SK-N-SH treated with all-trans-retinoic acid at 6 μM for 48 hours (cell line): Measurements from ENCODE around the gene TPM1.

Experiments
- ATAC-seq: fragments of 200-7000 bp; cut with Tn5 transposase; 3 replicates; pipeline ENCODE4 v1.9.1; 2020; ENCODE audit warnings: mild to moderate bottlenecking, moderate library complexity
- ARNTL ChIP-seq: fragments of 450-650 bp; formaldehyde crosslinking; IDR thresholded peaks from 2 replicates; pipeline ENCODE4 v1.5.0; 2020; ENCODE audit warnings: low read depth, mild to moderate bottlenecking, moderate library complexity, borderline replicate concordance
- BACH2 ChIP-seq: fragments of 250-450 bp; sonication (Bioruptor Pico); IDR thresholded peaks from 2 replicates; pipeline ENCODE4 v1.9.0; 2021; ENCODE audit warnings: mild to moderate bottlenecking, borderline replicate concordance
- CREB5 ChIP-seq: fragments of 250-450 bp; sonication (Bioruptor Pico); IDR thresholded peaks from 2 replicates; pipeline ENCODE4 v1.5.1; 2020; ENCODE audit warnings: low read depth, mild to moderate bottlenecking, moderate library complexity
- CSDC2 ChIP-seq: fragments of 250-450 bp; sonication (Bioruptor Pico); IDR thresholded peaks from 2 replicates; pipeline ENCODE4 v1.5.0; 2020; ENCODE audit warnings: mild to moderate bottlenecking, moderate library complexity
- CSRNP3 ChIP-seq: fragments of 250-450 bp; sonication (Bioruptor Pico); IDR thresholded peaks from 2 replicates; pipeline ENCODE4 v1.5.1; 2021; ENCODE audit warnings: mild to moderate bottlenecking, moderate library complexity
- ESRRG ChIP-seq: fragments of 250-450 bp; sonication (Bioruptor Pico); IDR thresholded peaks from 2 replicates; pipeline ENCODE4 v1.6.1; 2021; ENCODE audit warnings: mild to moderate bottlenecking
- GLIS3 ChIP-seq: fragments of 250-450 bp; sonication (Bioruptor Pico); IDR thresholded peaks from 2 replicates; pipeline ENCODE4 v1.5.0; 2020; ENCODE audit warnings: mild to moderate bottlenecking, moderate library complexity
- ISL1 ChIP-seq: fragments of 250-450 bp; sonication (Bioruptor Pico); IDR thresholded peaks from 2 replicates; pipeline ENCODE4 v2.1.2; 2022; ENCODE audit warnings: mild to moderate bottlenecking, moderate library complexity
- OSR1 ChIP-seq: fragments of 250-450 bp; sonication (Bioruptor Pico); IDR thresholded peaks from 2 replicates; pipeline ENCODE4 v1.8.0; 2022; ENCODE audit warnings: moderate library complexity, mild to moderate bottlenecking, inconsistent platforms
- PATZ1 ChIP-seq: fragments of 250-450 bp; sonication (Bioruptor Pico); IDR thresholded peaks from 2 replicates; pipeline ENCODE4 v1.8.0; 2020; ENCODE audit warnings: mild to moderate bottlenecking, moderate library complexity, borderline replicate concordance
- POU6F1 ChIP-seq: fragments of 250-450 bp; sonication (Bioruptor Pico); IDR thresholded peaks from 2 replicates; pipeline ENCODE4 v1.8.0; 2021; ENCODE audit warnings: low read depth, mild to moderate bottlenecking, moderate library complexity, borderline replicate concordance
- PPARA ChIP-seq: fragments of 250-450 bp; sonication (Bioruptor Pico); IDR thresholded peaks from 2 replicates; pipeline ENCODE4 v1.5.0; 2020; ENCODE audit warnings: mild to moderate bottlenecking, borderline replicate concordance
- RARB ChIP-seq: fragments of 250-450 bp; sonication (Bioruptor Pico); IDR thresholded peaks from 2 replicates; pipeline ENCODE4 v1.8.0; 2021; ENCODE audit warnings: mild to moderate bottlenecking, moderate library complexity
- SNAI2 ChIP-seq: fragments of 250-450 bp; sonication (Bioruptor Pico); IDR thresholded peaks from 2 replicates; pipeline ENCODE4 v1.5.0; 2020; ENCODE audit warnings: mild to moderate bottlenecking, moderate library complexity
- TCF4 ChIP-seq: fragments of 250-450 bp; sonication (Bioruptor Pico); IDR thresholded peaks from 2 replicates; pipeline ENCODE4 v1.8.0; 2021; ENCODE audit warnings: mild to moderate bottlenecking, moderate library complexity, borderline replicate concordance
- TOX ChIP-seq: fragments of 250-450 bp; sonication (Bioruptor Pico); IDR thresholded peaks from 2 replicates; pipeline ENCODE4 v1.8.0; 2021; ENCODE audit warnings: mild to moderate bottlenecking, moderate library complexity, borderline replicate concordance
- TSHZ2 ChIP-seq: fragments of 250-450 bp; sonication (Bioruptor Pico); IDR thresholded peaks from 2 replicates; pipeline ENCODE4 v1.5.0; 2020; ENCODE audit warnings: mild to moderate bottlenecking, moderate library complexity
- ZC3H10 ChIP-seq: fragments of 250-450 bp; sonication (Bioruptor Pico); IDR thresholded peaks from 2 replicates; pipeline ENCODE4 v1.5.1; 2021; ENCODE audit warnings: mild to moderate bottlenecking, moderate library complexity
- ZFP3 ChIP-seq: fragments of 250-450 bp; sonication (Bioruptor Pico); IDR thresholded peaks from 2 replicates; pipeline ENCODE4 v1.5.0; 2020; ENCODE audit warnings: mild to moderate bottlenecking, moderate library complexity
- ZFP30 ChIP-seq: fragments of 450-650 bp; formaldehyde crosslinking; IDR thresholded peaks from 2 replicates; pipeline ENCODE4 v1.5.0; 2022; ENCODE audit warnings: mild to moderate bottlenecking, moderate library complexity
- ZNF565 ChIP-seq: fragments of 450-650 bp; formaldehyde crosslinking; conservative IDR thresholded peaks from 2 replicates; pipeline ENCODE4 v1.5.0; 2020; ENCODE audit warnings: low read depth, mild to moderate bottlenecking, moderate library complexity
- ZNF70 ChIP-seq: fragments of 450-650 bp; formaldehyde crosslinking; IDR thresholded peaks from 2 replicates; pipeline ENCODE4 v1.5.0; 2020; ENCODE audit warnings: mild to moderate bottlenecking, moderate library complexity
- ZNF8 ChIP-seq: fragments of 450-650 bp; formaldehyde crosslinking; IDR thresholded peaks from 2 replicates; pipeline ENCODE4 v1.5.0; 2020; ENCODE audit warnings: mild to moderate bottlenecking, moderate library complexity

Gene TPM1

GRCh38 chr15:63022663-63023062 is 19.9 kb upstream of the TPM1 start:
- ATAC-seq: no peak
- TF ChIP-seq ISL1: peak; percentile 70
- no peak for TF ChIP-seq ZNF8 (CRISPR knock-in tag)

DNA sequence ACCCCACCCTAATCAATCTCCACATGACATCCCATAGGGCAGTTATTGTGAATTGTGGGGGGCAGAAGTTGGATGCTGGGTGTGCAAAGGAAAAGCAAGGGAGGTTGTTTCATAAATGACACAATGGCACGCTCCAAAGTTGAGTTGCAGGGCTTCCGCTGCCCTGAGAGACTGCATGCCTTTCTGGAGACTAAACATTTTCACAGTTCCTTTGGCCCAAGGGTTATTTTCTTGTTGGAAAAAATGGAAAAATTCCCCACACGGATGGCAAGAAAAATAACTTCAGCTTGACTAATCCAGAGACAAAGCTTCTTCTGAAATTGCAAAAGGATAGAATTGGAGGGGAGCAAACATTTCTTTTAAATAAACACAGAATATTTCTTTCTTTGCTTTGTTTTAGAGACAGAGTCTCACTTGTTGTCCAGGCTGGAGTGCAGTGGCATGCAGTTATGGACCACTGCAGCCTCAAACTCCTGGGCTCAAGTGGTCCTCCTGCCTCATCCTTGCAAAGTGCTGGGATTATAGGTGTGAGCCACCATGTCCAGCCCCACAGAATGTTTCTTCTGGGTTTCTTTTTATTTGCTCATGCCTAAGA is 19.1 kb upstream of the TPM1 start:
- peak; percentile 51 for ATAC-seq
- no peak for TF ChIP-seq PPARA (CRISPR knock-in tag)
- no peak for TF ChIP-seq SNAI2 (CRISPR knock-in tag)
- no peak for TF ChIP-seq ISL1
- no peak for TF ChIP-seq GLIS3 (CRISPR knock-in tag)
- no peak for TF ChIP-seq CSDC2 (CRISPR knock-in tag)
- TF ChIP-seq POU6F1 (CRISPR knock-in tag): no peak
- TF ChIP-seq ZNF565 (CRISPR knock-in tag): no peak
- TF ChIP-seq ZC3H10 (CRISPR knock-in tag): no peak
- no peak for TF ChIP-seq TSHZ2
- no peak for TF ChIP-seq ZNF70
- no peak for TF ChIP-seq ZFP3
- no peak for TF ChIP-seq ZNF8 (CRISPR knock-in tag)
- TF ChIP-seq RARB (CRISPR knock-in tag): no peak
- no peak for TF ChIP-seq ZFP30 (CRISPR knock-in tag)
- TF ChIP-seq ARNTL: no peak
- TF ChIP-seq PATZ1 (CRISPR knock-in tag): no peak
- TF ChIP-seq BACH2: no peak
- no peak for TF ChIP-seq ESRRG (CRISPR knock-in tag)
- TF ChIP-seq TOX (CRISPR knock-in tag): no peak
- no peak for TF ChIP-seq CSRNP3 (CRISPR knock-in tag)

DNA sequence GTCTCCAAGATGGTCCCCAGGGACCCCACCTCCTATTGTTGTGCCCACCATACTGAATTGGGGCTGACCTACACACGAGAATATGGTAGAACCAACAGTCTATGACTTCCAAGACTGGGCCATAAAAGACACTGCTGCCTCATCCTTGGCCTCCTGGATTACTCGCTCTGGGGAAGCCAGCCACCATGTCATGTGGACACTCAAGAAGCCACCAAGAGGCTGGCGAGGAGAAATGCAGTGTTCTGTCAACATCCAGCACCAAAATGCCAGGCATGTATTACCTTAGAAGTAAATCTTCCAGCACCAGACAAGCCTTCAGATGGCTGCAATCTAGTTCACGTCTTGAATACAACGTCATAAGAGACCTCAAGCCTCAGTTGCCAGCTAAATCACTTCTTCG is 17.1 kb upstream of the TPM1 start:
- ATAC-seq: no peak
- no peak for TF ChIP-seq SNAI2 (CRISPR knock-in tag)
- TF ChIP-seq TCF4 (CRISPR knock-in tag): no peak
- TF ChIP-seq CREB5 (CRISPR knock-in tag): no peak
- TF ChIP-seq OSR1 (CRISPR knock-in tag): no peak
- no peak for TF ChIP-seq PPARA (CRISPR knock-in tag)
- TF ChIP-seq TOX (CRISPR knock-in tag): no peak
- TF ChIP-seq ZNF565 (CRISPR knock-in tag): no peak
- no peak for TF ChIP-seq BACH2
- no peak for TF ChIP-seq ZNF70
- no peak for TF ChIP-seq PATZ1 (CRISPR knock-in tag)
- TF ChIP-seq ISL1: no peak
- no peak for TF ChIP-seq CSDC2 (CRISPR knock-in tag)
- no peak for TF ChIP-seq ESRRG (CRISPR knock-in tag)
- no peak for TF ChIP-seq ZFP3
- TF ChIP-seq RARB (CRISPR knock-in tag): no peak
